ENCODE results near the gene ITGB1.
"Not testable (repeated sequence)": the region's sequence is repeated elsewhere in the genome, so short reads cannot be mapped to it uniquely, and the experiment has no call there.

GRCh38 chr10:32909970-32910369, 48.1 kb downstream of the ITGB1 start:
- TF ChIP-seq, protein P1, sequence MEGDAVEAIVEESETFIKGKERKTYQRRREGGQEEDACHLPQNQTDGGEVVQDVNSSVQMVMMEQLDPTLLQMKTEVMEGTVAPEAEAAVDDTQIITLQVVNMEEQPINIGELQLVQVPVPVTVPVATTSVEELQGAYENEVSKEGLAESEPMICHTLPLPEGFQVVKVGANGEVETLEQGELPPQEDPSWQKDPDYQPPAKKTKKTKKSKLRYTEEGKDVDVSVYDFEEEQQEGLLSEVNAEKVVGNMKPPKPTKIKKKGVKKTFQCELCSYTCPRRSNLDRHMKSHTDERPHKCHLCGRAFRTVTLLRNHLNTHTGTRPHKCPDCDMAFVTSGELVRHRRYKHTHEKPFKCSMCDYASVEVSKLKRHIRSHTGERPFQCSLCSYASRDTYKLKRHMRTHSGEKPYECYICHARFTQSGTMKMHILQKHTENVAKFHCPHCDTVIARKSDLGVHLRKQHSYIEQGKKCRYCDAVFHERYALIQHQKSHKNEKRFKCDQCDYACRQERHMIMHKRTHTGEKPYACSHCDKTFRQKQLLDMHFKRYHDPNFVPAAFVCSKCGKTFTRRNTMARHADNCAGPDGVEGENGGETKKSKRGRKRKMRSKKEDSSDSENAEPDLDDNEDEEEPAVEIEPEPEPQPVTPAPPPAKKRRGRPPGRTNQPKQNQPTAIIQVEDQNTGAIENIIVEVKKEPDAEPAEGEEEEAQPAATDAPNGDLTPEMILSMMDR (IDR thresholded peaks at IDR 0.05) = not testable (repeated sequence)
- TF ChIP-seq POLR2AphosphoS5 (IDR thresholded peaks at IDR 0.05) = not testable (repeated sequence)
